HG03196 (cell line): ENCODE data around the gene LGALSL.

ENCODE experiments used
- ATAC-seq: cut with Tn5 transposase; IDR thresholded peaks from one replicate; pipeline ENCODE4 v1.9.1; 2021; ENCODE audit not compliant: unreplicated experiment

Gene LGALSL

DNA sequence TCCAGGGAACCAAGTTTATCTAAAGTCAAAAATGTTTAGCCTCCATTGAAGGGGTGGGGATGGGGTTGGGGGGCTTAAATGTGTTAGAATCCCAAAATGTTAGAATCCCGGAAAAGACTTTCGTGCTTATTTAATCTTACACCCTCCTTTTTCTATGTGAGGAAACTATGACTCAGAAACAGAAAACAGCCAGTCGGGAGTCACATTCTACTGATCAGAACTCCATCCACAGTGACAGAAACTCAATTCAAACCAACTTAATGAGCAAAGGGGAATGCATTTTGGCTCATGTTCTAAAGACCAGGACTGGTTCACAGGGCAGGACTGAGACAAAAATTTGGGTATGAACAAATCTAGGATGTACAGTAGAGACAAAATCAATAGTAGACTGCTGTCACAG, 38.3 kb downstream of the LGALSL start:
- ATAC-seq, result no peak

DNA sequence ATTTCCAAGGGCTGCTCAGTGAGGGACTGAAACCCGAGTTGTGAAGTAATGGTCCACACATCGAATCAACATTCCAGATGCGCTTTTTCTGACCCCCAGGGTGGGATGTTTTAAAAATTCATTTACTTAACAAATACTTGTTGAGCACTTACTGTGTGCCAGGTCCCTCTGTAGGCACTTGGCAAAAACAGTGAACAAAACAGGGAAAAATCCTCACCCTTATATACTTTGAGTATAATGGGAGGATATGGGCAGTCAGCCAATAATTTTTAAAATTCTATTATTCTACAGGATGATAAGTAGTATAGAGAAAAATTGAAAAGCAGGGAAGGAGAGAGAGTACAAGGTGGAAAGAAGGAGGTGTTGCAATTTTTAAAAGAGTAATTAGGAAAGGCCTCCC, 38.9 kb downstream of the LGALSL start:
- no peak for ATAC-seq

DNA sequence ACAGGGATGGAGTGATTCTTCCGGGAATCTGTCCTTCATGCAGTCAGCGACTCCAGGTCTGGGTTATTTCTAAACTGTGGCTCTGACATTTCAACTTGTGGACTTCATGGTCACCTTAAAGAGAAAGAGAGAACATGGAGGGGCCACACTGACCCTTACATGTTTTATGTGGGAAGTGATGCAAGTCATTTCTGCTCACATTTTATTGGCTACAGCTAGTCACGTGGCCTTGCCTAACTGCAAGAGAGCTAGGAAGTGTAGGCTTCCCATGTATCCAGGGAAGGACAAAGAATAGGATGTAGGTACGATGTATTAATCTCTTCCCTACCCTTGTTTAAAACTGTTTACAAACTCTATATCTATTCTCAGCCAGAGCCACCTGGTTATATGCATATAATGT, 39.8 kb downstream of the LGALSL start:
- ATAC-seq, result no peak

DNA sequence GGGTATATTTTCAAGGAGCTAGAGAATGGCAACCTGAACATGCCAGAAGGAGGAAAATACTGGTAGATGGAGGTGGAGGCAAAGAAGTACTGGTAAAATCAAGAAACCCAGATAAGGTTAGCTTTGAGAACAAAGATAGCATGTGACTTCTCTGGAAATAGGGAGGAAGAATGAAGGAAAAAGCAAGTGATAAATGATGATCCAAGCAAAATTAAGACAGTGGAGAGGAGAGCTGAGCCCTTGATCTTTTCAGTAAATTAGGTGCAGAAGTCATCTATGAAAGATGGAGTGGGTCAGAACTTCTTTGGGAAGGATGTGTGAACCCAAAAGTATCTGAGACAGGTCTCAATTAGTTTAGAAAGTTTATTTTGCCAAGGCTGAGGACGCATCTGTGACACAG, 44.5 kb downstream of the LGALSL start:
- no peak for ATAC-seq

DNA sequence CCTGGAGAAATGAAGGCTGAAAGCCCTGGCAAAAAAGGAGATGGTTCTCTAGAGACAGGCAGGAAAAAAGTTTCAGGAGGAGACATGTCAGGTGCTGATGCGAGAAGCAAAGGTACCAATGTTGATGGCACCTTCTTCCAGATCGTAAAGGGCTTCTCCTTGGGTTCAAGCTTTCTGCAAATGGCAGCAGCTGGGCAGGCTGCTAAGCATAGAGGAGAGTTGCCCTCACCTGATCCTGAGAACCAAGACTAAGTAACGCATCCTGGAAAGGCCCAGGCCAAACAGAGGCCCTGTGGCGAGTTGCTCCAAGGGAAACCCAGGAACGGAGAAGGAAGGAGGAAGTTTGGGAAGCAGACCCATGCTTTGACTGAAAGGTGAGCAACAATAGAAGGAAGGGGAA, 46.6 kb downstream of the LGALSL start:
- no peak for ATAC-seq

DNA sequence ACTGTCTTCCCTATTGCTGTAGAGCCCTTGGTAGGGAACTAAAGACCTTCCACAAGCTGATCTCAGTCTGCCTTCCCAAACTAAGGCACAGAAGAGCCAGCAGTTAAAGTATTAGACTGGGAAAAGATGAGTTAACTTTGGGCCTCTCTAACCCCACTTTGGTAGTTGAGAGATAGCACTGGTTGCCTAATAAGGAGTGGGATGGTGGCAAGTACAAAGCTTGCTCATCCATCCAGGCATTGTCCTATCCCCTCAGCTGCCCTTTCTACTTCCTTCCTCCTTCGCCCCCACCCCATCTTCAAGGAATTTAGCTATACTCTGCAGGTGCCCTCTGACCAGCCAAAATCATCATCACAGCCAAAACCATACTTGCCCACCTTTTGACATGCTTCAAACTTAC, 48.0 kb downstream of the LGALSL start:
- ATAC-seq, result no peak

DNA sequence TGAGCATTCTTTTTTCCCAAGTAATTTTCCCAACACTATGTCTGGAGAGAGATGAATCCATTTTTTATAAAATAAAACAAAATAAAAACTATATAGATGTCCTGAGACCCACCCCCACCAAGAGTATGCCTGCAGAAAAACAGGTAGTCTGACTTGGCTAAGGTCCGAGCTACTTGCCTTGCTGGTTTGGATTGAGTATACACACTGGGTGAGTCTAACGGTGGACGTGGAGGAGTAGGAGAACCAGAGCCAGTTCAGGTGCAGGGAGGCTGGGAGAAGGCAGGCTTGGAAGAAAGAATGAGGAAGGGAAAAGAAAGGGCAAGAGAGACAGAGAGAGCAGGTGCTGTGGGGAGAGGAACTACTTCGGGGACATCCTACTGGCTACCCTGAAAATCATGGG, 48.9 kb downstream of the LGALSL start:
- ATAC-seq, result no peak

DNA sequence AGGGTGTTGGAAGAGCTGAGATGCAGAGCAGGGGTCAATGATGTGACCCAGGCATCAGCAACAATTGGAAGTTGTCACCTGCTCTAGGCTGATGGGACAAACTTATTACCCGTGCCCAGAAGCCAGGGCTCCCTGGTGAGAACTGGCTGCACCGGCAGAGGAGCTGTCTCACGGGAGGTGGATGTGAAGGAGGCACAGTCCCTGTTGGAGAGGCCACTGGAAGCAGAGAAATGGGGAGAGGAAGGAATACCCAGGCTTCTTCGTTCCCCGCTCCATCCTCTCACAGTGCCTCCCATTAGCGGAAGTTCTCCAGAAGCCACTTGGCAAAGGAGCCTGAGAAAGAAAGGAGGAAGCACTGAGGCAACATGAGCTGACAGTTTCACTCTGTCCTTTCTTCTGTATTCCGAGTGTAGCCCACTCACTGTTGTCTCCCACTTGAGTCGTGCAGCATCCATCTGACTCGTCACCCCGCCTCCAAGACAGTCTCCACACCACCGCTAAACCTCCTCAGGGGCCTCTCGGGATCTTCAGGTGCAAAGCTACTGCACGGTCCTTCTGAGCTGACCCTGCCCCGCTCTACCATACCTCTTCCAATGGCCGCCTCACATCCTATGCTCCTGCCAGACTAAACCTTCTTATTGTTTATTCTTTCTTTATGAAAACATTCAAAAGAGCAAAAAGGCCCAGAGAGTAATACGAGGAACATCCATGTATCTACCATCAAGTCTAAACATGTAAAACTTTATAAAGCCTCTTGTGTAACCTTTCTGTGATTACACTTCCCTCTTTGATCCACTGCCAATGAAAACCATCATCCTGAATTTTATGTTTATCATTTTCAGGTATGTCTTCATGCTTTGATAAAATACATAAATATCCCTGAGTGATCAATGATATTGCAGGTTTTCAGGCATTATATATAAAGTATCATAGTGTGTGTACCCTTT, 51.1 kb downstream of the LGALSL start:
- no peak for ATAC-seq

DNA sequence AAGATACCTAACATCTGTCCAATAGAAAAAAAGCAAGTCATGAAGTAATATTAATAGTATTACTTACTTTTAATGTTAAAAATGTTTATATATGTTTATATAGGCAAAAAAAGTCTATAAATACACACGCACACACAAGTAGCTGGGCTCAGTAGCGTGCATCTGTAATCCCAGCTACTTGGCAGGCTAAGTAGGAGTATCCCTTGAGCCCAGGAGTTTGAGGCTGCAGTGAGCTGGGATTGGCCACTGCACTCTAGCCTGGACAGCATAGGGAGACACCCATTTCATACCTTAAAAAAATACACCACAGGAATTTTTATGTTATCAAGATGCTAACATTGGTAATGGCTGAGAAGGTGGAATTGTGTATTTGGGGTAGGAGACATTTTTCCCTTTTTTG, 52.7 kb downstream of the LGALSL start:
- ATAC-seq, result no peak
